Suprapubic skin (tissue), 3 donors: ENCODE results near the gene SCNN1B.

Experiments used
- CTCF ChIP-seq, 2 donors: fragments of 200-600 bp in 1 of 2; fragments of 450-650 bp in 1 of 2; sonication (generic) in 1 of 2; IDR thresholded peaks; one replicate each; pipeline ENCODE4 v1.5.1; 2016 to 2019; ENCODE audit warnings: antibody characterized with exemption in 2 of 2, mild to moderate bottlenecking in 1 of 2, moderate library complexity in 1 of 2
- POLR2A ChIP-seq, 2 donors: fragments of 450-650 bp; IDR thresholded peaks; one replicate each; pipeline ENCODE4 v1.6.1; 2017; ENCODE audit warnings: antibody characterized with exemption in 2 of 2, mild to moderate bottlenecking in 2 of 2, moderate library complexity in 2 of 2

DNA sequence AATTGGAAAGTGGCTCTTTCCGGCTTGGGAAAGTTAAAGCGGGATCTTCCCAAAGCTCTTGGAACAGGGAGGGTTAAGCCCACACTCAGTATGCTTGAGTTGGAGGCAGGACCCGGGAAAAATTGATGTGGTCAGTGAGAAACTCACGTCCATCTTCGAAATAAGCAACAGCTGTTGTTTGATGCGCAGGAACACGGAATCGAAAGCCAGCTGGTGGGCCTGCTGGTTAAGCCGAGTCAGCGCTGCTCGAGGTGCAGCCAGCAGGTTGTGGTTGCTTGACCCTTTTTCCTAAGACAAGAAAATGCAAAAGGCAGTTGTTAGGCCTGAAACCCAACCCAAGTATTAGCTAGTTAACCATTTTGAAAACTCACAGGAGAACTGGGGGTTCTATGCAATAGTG lies 101.4 kb downstream of the SCNN1B start:
- TF ChIP-seq POLR2A (IDR thresholded peaks at IDR 0.05) (no peak), CTCF (IDR thresholded peaks at IDR 0.05) (no peak)
